Gastroesophageal sphincter (tissue), 3 donors: ENCODE results near the gene KATNAL2.

Source experiments
- EP300 ChIP-seq: sonication (generic); formaldehyde crosslinking; IDR thresholded peaks from one replicate; pipeline ENCODE4 v1.6.1; 2017; ENCODE audit warnings: antibody characterized with exemption, mild to moderate bottlenecking
- POLR2A ChIP-seq, 2 donors: fragments of 450-650 bp; IDR thresholded peaks; one replicate each; pipeline ENCODE4 v1.6.1; 2017; ENCODE audit warnings: antibody characterized with exemption in 2 of 2, mild to moderate bottlenecking in 2 of 2, moderate library complexity in 1 of 2
- POLR2AphosphoS5 ChIP-seq: sonication (generic); formaldehyde crosslinking; IDR thresholded peaks from one replicate; pipeline ENCODE4 v1.6.1; 2017; ENCODE audit warnings: antibody characterized with exemption
- TF ChIP-seq, protein P1 (sequence below), 4 experiments: fragments of 200-600 bp in 2 of 4; fragments of 450-650 bp in 2 of 4; sonication (generic) in 1 of 4; IDR thresholded peaks; one replicate each; pipeline ENCODE4 v1.5.1; 2017 to 2019; ENCODE audit warnings: antibody characterized with exemption in 4 of 4, mild to moderate bottlenecking in 2 of 4, moderate library complexity in 2 of 4

DNA sequence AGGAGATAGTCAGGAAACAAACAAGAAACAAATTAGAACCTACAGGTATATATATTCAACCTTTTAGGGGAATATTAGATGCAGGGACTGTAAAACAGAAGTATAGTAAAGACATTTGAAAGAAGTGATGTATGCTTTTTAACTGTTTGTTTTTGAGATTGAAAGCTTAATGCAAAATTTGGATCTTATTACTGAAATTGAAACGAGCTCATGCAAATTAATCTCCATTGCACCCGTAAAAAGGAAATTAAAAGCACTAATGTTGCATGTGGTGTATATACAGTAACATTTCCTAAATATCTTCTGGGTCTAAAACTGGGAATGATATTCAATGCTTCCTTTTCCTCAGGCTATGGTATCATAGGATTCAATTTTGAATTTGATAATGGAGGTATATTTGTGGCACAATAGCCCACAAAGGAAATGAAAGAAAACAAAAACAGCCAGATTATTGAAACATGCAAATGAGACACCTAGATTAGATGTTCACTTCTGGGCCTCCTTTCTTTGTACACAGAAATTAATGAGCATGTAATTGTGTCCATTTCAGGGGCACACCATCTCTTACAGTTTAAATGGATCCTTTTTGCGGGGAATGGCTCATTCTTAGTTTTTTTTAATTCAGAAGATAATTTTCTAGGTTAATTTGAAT, 119.7 kb downstream of the KATNAL2 start:
- TF ChIP-seq EP300 (no peak), POLR2AphosphoS5 (no peak), POLR2A (IDR thresholded peaks at IDR 0.05) (no peak)
- TF ChIP-seq, protein P1, sequence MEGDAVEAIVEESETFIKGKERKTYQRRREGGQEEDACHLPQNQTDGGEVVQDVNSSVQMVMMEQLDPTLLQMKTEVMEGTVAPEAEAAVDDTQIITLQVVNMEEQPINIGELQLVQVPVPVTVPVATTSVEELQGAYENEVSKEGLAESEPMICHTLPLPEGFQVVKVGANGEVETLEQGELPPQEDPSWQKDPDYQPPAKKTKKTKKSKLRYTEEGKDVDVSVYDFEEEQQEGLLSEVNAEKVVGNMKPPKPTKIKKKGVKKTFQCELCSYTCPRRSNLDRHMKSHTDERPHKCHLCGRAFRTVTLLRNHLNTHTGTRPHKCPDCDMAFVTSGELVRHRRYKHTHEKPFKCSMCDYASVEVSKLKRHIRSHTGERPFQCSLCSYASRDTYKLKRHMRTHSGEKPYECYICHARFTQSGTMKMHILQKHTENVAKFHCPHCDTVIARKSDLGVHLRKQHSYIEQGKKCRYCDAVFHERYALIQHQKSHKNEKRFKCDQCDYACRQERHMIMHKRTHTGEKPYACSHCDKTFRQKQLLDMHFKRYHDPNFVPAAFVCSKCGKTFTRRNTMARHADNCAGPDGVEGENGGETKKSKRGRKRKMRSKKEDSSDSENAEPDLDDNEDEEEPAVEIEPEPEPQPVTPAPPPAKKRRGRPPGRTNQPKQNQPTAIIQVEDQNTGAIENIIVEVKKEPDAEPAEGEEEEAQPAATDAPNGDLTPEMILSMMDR (IDR thresholded peaks at IDR 0.05): no peak
